HepG2 (cell line): ENCODE measurements around the gene MDP1. TPM values are rescaled to one million over a fixed set of nuclear protein-coding genes. Genes with fewer than 3 reads are reported as not detected.

Source experiments
- BRD4 ChIP-seq: sonication (generic); formaldehyde crosslinking; IDR thresholded peaks from 2 replicates; pipeline ENCODE4 v1.4.0; 2020; ENCODE audit warnings: missing genetic modification reagents
- DMAP1 ChIP-seq: IDR thresholded peaks from 2 replicates; pipeline ENCODE4 v1.6.1; 2016
- DNMT3B ChIP-seq: conservative IDR thresholded peaks from 2 replicates; pipeline ENCODE4 v1.6.1; 2016; ENCODE audit warnings: missing biosample characterization, control low read depth
- JUND ChIP-seq: sonication (generic); formaldehyde crosslinking; IDR thresholded peaks from 2 replicates; pipeline ENCODE4 v1.8.0; 2022; ENCODE audit warnings: mild to moderate bottlenecking, missing genetic modification reagents
- KLF6 ChIP-seq: IDR thresholded peaks from 2 replicates; pipeline ENCODE4 v1.8.0; 2016; ENCODE audit warnings: missing biosample characterization, missing genetic modification reagents
- MLLT10 ChIP-seq: sonication (generic); formaldehyde crosslinking; IDR thresholded peaks from 2 replicates; pipeline ENCODE4 v1.4.0; 2020; ENCODE audit warnings: missing genetic modification reagents
- MZF1 ChIP-seq: sonication (generic); formaldehyde crosslinking; IDR thresholded peaks from 2 replicates; pipeline ENCODE4 v1.8.1; 2023; ENCODE audit warnings: mild to moderate bottlenecking, missing genetic modification reagents, borderline replicate concordance
- PAF1 ChIP-seq: IDR thresholded peaks from 2 replicates; pipeline ENCODE4 v1.6.1; 2016; ENCODE audit warnings: missing genetic modification reagents, missing compliant biosample characterization
- PBX2 ChIP-seq: IDR thresholded peaks from 2 replicates; pipeline ENCODE4 v1.6.1; 2016; ENCODE audit warnings: control low read depth
- TBX3 ChIP-seq: fragments of 450-650 bp; IDR thresholded peaks from 2 replicates; pipeline ENCODE4 v1.6.1; 2017; ENCODE audit warnings: antibody characterized with exemption, mild to moderate bottlenecking, inconsistent platforms, borderline replicate concordance
- ZNF207 ChIP-seq: fragments of 450-650 bp; IDR thresholded peaks from 2 replicates; pipeline ENCODE4 v1.6.1; 2016; ENCODE audit warnings: antibody characterized with exemption, borderline replicate concordance
- ZNF33B ChIP-seq: sonication (generic); formaldehyde crosslinking; IDR thresholded peaks from 2 replicates; pipeline ENCODE4 v1.5.1; 2020; ENCODE audit warnings: mild to moderate bottlenecking, missing genetic modification reagents
- ZNF512B ChIP-seq: sonication (generic); formaldehyde crosslinking; IDR thresholded peaks from 2 replicates; pipeline ENCODE4 v1.5.1; 2020; ENCODE audit warnings: missing genetic modification reagents, mild to moderate bottlenecking, borderline replicate concordance
- ZNF550 ChIP-seq: sonication (generic); formaldehyde crosslinking; IDR thresholded peaks from 2 replicates; pipeline ENCODE4 v1.4.0; 2020; ENCODE audit warnings: mild to moderate bottlenecking, missing genetic modification reagents, borderline replicate concordance
- ZNF687 ChIP-seq: sonication (generic); formaldehyde crosslinking; IDR thresholded peaks from 2 replicates; pipeline ENCODE4 v1.5.1; 2020; ENCODE audit warnings: mild to moderate bottlenecking, missing genetic modification reagents, moderate library complexity
- ZSCAN20 ChIP-seq: sonication (generic); formaldehyde crosslinking; IDR thresholded peaks from 2 replicates; pipeline ENCODE4 v1.4.0; 2020; ENCODE audit warnings: missing genetic modification reagents, mild to moderate bottlenecking, borderline replicate concordance
- polyA plus RNA-seq, 8 experiments: library from polyadenylated mRNA; depleted of rRNA in 3 of 8; stranded (reverse) in 7 of 8; unstranded in 1 of 8; fragments of >200 nt; fragmentation: Illumina TruSeq in 4 of 8; extraction: Trizol in 4 of 8; gene quantifications; 2 replicates each; pipeline versions ENCODE4 v1.2.1 to v1.2.3, GENCODE V29; 2011 to 2016; ENCODE audit warnings: low read depth in 4 of 8, missing spikeins in 1 of 8, mixed read lengths in 1 of 8; ENCODE audit not compliant: insufficient read depth in 1 of 8
- total RNA-seq, 5 experiments: library from RNA; depleted of rRNA; stranded (reverse); fragments of >200 nt; fragmentation: Illumina TruSeq; extraction: Trizol; gene quantifications; 2 replicates each; pipeline ENCODE4 v1.2.3, GENCODE V29; 2016; ENCODE audit warnings: low read depth in 1 of 5
- TF ChIP-seq, protein P1 (sequence below): sonication (generic); formaldehyde crosslinking; IDR thresholded peaks from 2 replicates; pipeline ENCODE4 v1.5.0; 2020; ENCODE audit warnings: missing genetic modification reagents
- TF ChIP-seq, protein P2 (sequence below): sonication (generic); formaldehyde crosslinking; IDR thresholded peaks from 2 replicates; pipeline ENCODE4 v1.5.0; 2020; ENCODE audit warnings: mild to moderate bottlenecking, missing genetic modification reagents

The MDP1 gene
- total and polyA plus RNA-seq, 2 of the 13 experiments (the other 11 are each of a cell fraction or from before 2014, with no cell fraction given) = 44.1 to 48.7 TPM

- TF ChIP-seq JUND (CRISPR knock-in tag) = peak; percentile 84; the same call in 1 of the 2 replicates
- TF ChIP-seq ZSCAN20 (CRISPR knock-in tag) = peak; percentile 96
- TF ChIP-seq ZNF33B (CRISPR knock-in tag) = peak; percentile 98
- TF ChIP-seq KLF6 (CRISPR knock-in tag) = peak; percentile 98
- TF ChIP-seq, protein P1, sequence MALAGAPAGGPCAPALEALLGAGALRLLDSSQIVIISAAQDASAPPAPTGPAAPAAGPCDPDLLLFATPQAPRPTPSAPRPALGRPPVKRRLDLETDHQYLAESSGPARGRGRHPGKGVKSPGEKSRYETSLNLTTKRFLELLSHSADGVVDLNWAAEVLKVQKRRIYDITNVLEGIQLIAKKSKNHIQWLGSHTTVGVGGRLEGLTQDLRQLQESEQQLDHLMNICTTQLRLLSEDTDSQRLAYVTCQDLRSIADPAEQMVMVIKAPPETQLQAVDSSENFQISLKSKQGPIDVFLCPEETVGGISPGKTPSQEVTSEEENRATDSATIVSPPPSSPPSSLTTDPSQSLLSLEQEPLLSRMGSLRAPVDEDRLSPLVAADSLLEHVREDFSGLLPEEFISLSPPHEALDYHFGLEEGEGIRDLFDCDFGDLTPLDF (CRISPR knock-in tag) = peak; percentile 90
- peak; percentile 95 for TF ChIP-seq BRD4 (CRISPR knock-in tag)
- no peak for TF ChIP-seq ZNF512B (CRISPR knock-in tag)
- TF ChIP-seq MLLT10 (CRISPR knock-in tag) = no peak
- peak; percentile 99 for TF ChIP-seq ZNF687 (CRISPR knock-in tag)
- peak; percentile 27; the same call in 1 of the 2 replicates for TF ChIP-seq ZNF207
- TF ChIP-seq MZF1 (CRISPR knock-in tag) = peak; percentile 92; the same call in 1 of the 2 replicates
- TF ChIP-seq DNMT3B = peak; percentile 90
- peak; percentile 82 for TF ChIP-seq TBX3
- peak; percentile 41 for TF ChIP-seq PBX2
- peak; percentile 98 for TF ChIP-seq ZNF550 (CRISPR knock-in tag)
- TF ChIP-seq DMAP1 (CRISPR knock-in tag) = peak; percentile 100
- TF ChIP-seq, protein P2, sequence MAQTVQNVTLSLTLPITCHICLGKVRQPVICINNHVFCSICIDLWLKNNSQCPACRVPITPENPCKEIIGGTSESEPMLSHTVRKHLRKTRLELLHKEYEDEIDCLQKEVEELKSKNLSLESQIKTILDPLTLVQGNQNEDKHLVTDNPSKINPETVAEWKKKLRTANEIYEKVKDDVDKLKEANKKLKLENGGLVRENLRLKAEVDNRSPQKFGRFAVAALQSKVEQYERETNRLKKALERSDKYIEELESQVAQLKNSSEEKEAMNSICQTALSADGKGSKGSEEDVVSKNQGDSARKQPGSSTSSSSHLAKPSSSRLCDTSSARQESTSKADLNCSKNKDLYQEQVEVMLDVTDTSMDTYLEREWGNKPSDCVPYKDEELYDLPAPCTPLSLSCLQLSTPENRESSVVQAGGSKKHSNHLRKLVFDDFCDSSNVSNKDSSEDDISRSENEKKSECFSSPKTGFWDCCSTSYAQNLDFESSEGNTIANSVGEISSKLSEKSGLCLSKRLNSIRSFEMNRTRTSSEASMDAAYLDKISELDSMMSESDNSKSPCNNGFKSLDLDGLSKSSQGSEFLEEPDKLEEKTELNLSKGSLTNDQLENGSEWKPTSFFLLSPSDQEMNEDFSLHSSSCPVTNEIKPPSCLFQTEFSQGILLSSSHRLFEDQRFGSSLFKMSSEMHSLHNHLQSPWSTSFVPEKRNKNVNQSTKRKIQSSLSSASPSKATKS (CRISPR knock-in tag) = no peak
- peak; percentile 57; the same call in 1 of the 2 replicates for TF ChIP-seq PAF1
Measured at GRCh38 chr14:24188251-24189058, 27.4 kb downstream of the MDP1 start, which contains the start of gene IPO4 (continued).
